Osteocyte (in vitro differentiated cells): ENCODE measurements around the gene DNAJC4. TPM values are rescaled to one million over a fixed set of nuclear protein-coding genes. Genes with fewer than 3 reads are reported as not detected.

Experiments used
- DNase-seq: peaks from one replicate; pipeline ENCODE4 v3.0.0; 2021; ENCODE audit warnings: mixed read lengths; ENCODE audit not compliant: unreplicated experiment; ENCODE audit errors: extremely low spot score
- H3K27ac Mint-ChIP-seq: one replicate; pipeline ENCODE4 v1.8.0; 2021; ENCODE audit warnings: mild to moderate bottlenecking, mixed read lengths; ENCODE audit not compliant: unreplicated experiment
- H3K27me3 Mint-ChIP-seq: one replicate; pipeline ENCODE4 v1.8.0; 2021; ENCODE audit warnings: mixed read lengths; ENCODE audit not compliant: unreplicated experiment
- H3K36me3 Mint-ChIP-seq: one replicate; pipeline ENCODE4 v1.8.0; 2021; ENCODE audit warnings: mixed read lengths; ENCODE audit not compliant: unreplicated experiment
- H3K4me1 Mint-ChIP-seq: one replicate; pipeline ENCODE4 v1.8.0; 2021; ENCODE audit warnings: mixed read lengths; ENCODE audit not compliant: unreplicated experiment
- H3K4me3 Mint-ChIP-seq: one replicate; pipeline ENCODE4 v1.8.0; 2021; ENCODE audit warnings: mild to moderate bottlenecking, moderate library complexity, mixed read lengths; ENCODE audit not compliant: unreplicated experiment
- H3K9me3 Mint-ChIP-seq: one replicate; pipeline ENCODE4 v1.8.0; 2021; ENCODE audit warnings: mixed read lengths; ENCODE audit not compliant: unreplicated experiment
- total RNA-seq: library from RNA; stranded (reverse); gene quantifications from 2 replicates; pipeline ENCODE4 v1.2.1, GENCODE V29; 2021
- TF ChIP-seq, protein P1 (sequence below): fragments of 200-600 bp; sonication (generic); IDR thresholded peaks from 2 replicates; pipeline ENCODE4 v1.5.0; 2021; ENCODE audit warnings: antibody characterized with exemption, mild to moderate bottlenecking, moderate library complexity

The DNAJC4 gene
- total RNA-seq, 1 donor from 2014 or later, result 49.9 TPM

DNA sequence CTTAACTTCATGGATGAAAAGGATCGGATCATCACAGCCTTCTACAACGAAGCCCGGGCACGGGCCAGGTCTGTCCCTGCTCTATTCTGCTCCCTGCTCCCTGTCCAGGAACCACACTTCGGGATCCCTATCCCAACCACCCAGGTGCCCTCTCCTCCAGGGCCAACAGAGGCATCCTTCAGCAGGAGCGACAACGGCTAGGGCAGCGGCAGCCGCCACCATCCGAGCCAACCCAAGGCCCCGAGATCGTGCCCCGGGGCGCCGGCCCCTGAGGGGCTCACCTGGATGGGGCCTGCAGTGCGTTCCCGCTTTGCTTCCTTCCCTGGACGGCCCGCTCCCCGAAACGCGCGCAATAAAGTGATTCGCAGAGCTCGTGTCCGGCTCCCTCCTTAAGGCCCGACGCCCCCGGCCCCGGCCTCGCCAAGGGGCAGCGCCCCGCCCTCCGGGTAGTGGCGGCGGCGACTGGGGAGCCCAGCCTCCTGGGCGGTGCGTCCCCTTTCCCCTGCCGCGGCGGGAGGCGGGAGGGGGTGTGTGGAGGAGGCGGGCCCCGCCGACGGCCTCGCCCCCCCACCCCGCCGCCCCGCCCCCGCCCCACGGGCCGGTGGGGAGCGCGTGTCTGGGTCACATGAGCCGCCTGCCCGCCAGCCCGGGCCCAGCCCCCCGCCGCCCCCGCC, 3.7 kb downstream of the DNAJC4 start, which contains the start of gene VEGFB:
VEGFB (plus strand) TSS at position 672 of the 674 bp plus-strand sequence. CDS start 250 bp downstream, outside the sequence.
- Mint-ChIP-seq H3K36me3 (peaks cover 2% of the 10 kb centered on the region), H3K4me3 (peak within 1 kb of the TSS; percentile 78), H3K27ac (peak within 1 kb of the TSS; percentile 57), H3K4me1 (peaks cover 44% of the 10 kb centered on the region), H3K9me3 (no peaks in the 10 kb centered on the region), H3K27me3 (no peaks in the 10 kb centered on the region)
- no peak for DNase-seq
- TF ChIP-seq, protein P1, sequence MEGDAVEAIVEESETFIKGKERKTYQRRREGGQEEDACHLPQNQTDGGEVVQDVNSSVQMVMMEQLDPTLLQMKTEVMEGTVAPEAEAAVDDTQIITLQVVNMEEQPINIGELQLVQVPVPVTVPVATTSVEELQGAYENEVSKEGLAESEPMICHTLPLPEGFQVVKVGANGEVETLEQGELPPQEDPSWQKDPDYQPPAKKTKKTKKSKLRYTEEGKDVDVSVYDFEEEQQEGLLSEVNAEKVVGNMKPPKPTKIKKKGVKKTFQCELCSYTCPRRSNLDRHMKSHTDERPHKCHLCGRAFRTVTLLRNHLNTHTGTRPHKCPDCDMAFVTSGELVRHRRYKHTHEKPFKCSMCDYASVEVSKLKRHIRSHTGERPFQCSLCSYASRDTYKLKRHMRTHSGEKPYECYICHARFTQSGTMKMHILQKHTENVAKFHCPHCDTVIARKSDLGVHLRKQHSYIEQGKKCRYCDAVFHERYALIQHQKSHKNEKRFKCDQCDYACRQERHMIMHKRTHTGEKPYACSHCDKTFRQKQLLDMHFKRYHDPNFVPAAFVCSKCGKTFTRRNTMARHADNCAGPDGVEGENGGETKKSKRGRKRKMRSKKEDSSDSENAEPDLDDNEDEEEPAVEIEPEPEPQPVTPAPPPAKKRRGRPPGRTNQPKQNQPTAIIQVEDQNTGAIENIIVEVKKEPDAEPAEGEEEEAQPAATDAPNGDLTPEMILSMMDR, result no peak

DNA sequence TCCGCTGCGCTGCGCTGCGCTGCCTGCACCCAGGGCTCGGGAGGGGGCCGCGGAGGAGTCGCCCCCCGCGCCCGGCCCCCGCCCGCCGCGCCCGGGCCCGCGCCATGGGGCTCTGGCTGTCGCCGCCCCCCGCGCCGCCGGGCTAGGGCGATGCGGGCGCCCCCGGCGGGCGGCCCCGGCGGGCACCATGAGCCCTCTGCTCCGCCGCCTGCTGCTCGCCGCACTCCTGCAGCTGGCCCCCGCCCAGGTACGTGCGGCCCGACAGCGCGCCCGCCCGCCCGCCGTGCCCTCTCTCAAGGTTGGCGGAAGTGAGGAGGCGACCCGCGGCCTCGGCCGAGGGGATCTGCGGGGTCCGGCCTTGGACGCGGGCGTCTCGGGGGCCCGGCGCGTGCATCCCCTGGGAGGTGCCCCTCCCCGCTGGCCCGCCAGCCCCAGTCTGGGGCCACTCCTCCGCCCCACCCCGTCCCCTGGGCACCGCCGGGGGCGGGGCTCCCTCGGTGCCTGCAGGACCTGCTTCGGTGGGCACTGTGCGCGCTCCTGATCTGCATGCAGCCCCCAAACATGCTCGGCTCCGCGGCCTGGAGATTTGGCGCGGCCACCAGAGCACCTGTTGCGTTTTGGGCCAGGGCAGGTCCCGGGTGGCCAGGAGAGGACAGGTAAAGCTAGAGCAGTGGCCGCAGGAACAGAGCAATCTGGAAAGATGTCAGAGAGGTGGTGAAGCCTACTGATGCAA, 4.5 kb downstream of the DNAJC4 start:
- Mint-ChIP-seq H3K9me3 (no peaks in the 10 kb centered on the region), H3K27me3 (no peaks in the 10 kb centered on the region), H3K4me3 (peak overlapping the region; percentile 78), H3K27ac (peak overlapping the region; percentile 56), H3K4me1 (peaks cover 36% of the 10 kb centered on the region), H3K36me3 (peaks cover 2% of the 10 kb centered on the region)
- no peak for DNase-seq
- TF ChIP-seq, protein P1, result no peak

DNA sequence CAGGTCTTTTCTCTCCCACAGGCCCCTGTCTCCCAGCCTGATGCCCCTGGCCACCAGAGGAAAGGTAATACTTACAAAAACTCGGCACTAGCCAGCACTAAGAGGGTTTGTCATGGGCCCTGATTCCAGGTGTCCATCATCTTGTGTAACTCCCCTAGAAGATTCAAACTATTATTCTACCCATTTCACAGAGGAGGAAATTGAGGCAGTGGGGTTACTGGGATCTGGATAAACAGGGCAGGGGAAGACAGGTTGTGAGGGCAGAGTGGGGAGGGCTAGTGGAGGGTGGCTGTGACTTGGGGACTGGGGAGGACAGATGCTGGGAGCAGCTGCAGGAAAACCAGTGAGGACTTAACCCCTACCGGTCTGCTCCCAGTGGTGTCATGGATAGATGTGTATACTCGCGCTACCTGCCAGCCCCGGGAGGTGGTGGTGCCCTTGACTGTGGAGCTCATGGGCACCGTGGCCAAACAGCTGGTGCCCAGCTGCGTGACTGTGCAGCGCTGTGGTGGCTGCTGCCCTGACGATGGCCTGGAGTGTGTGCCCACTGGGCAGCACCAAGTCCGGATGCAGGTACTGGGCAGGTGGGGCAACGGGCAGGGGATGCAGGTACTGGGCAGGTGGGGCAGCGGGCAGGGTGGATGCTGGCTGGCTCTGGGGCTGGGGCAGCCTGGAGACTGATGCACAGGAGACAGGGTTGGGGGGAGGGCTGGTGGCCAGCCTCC, 5.3 kb downstream of the DNAJC4 start:
- Mint-ChIP-seq H3K27me3 (no peaks in the 10 kb centered on the region), H3K4me3 (peak overlapping the region; percentile 78), H3K4me1 (peaks cover 41% of the 10 kb centered on the region), H3K9me3 (no peaks in the 10 kb centered on the region), H3K36me3 (peaks cover 2% of the 10 kb centered on the region), H3K27ac (peak overlapping the region; percentile 56)
- TF ChIP-seq, protein P1, result no peak
- DNase-seq, result no peak

DNA sequence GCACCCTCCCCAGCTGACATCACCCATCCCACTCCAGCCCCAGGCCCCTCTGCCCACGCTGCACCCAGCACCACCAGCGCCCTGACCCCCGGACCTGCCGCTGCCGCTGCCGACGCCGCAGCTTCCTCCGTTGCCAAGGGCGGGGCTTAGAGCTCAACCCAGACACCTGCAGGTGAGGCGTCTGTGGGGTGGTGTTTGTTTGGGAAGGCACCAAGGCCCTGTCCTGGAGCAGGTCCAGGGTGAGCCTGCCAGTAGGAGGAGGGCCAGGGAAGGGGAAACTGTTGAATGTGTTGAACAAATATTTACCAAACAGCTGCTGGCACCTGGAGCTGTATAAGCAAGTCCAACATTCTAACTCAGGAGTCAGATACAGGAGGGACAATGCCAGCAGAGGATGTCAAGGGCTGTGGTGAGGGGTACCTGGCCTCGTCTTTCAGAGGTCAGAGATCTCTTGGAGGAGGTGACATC, 7.2 kb downstream of the DNAJC4 start:
- H3K36me3 Mint-ChIP-seq, result peaks cover 2% of the 10 kb centered on the region
- TF ChIP-seq, protein P1, result no peak
- H3K4me1 Mint-ChIP-seq, result peaks cover 33% of the 10 kb centered on the region
- no peak for DNase-seq
- H3K4me3 Mint-ChIP-seq, result no peak overlapping the region
- H3K27me3 Mint-ChIP-seq, result no peaks in the 10 kb centered on the region
- H3K27ac Mint-ChIP-seq, result no peak overlapping the region
- H3K9me3 Mint-ChIP-seq, result no peaks in the 10 kb centered on the region
